NB4 (cell line): ENCODE data around the gene ZNF772.

Source experiments
- CTCF ChIP-seq: IDR thresholded peaks from one replicate; pipeline ENCODE4 v1.5.1; 2012; ENCODE audit warnings: low read depth, low read length
- MAX ChIP-seq: IDR thresholded peaks from 2 replicates; pipeline ENCODE4 v1.6.1; 2011; ENCODE audit warnings: low read depth, low read length
- POLR2A ChIP-seq: IDR thresholded peaks from 2 replicates; pipeline ENCODE4 v1.6.1; 2011; ENCODE audit warnings: mild to moderate bottlenecking; ENCODE audit not compliant: insufficient read length; ENCODE audit errors: extremely low read depth

GRCh38 chr19:57441979-57442752 lies 35.2 kb downstream of the ZNF772 start:
- TF ChIP-seq CTCF (no peak), POLR2A (no peak), MAX (no peak)
